NB4 (cell line): ENCODE data around the gene ZNF138.
"Not testable (repeated sequence)": the region's sequence is repeated elsewhere in the genome, so short reads cannot be mapped to it uniquely, and the experiment has no call there.

Experiments used
- DNase-seq: peaks from one replicate; pipeline ENCODE4 v3.0.0; 2010; ENCODE audit warnings: low read depth
- H3K4me3 ChIP-seq: one replicate; pipeline ENCODE4 v1.5.1; 2011; ENCODE audit warnings: mild to moderate bottlenecking, low read depth, low read length, moderate library complexity
- MYC ChIP-seq: IDR thresholded peaks from 2 replicates; pipeline ENCODE4 v1.6.1; 2011; ENCODE audit warnings: low read depth, low read length
- POLR2A ChIP-seq: IDR thresholded peaks from 2 replicates; pipeline ENCODE4 v1.6.1; 2011; ENCODE audit warnings: mild to moderate bottlenecking; ENCODE audit not compliant: insufficient read length; ENCODE audit errors: extremely low read depth
- TF ChIP-seq, protein P1 (sequence below): IDR thresholded peaks from 2 replicates; pipeline ENCODE4 v1.6.1; 2011; ENCODE audit warnings: low read depth, low read length
- TF ChIP-seq, protein P2 (sequence below): IDR thresholded peaks from one replicate; pipeline ENCODE4 v1.5.1; 2012; ENCODE audit warnings: low read depth, low read length

Gene ZNF138

DNA sequence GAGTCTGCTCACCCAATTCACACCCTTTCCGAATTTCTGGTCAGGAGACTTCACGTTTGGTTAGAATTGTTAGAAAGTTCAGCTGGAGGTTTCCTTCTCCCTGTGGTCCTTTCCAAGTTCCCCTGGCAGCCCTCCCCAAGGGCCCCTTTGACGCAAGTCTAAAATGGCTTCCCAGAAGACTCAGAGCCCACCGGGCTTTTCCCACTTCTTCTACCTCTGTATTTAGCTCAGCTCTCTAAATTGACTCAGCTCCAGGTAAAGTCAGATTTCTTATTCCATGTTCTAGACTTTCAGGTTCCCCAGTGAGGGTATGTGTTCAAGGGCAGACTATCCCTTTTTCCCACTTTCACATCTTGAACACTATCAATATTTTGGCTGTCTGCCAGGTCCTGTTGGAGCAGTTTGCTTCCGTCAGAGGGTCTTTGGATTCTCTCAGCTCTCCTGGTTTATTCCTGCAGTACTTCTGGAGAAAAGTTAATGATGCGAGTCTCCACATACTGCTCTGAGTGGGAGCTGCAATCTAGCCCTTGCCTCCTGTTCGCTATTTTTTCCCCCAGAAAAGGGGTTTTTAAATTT lies 55.8 kb downstream of the ZNF138 start:
- no peak for DNase-seq
- H3K4me3 ChIP-seq: peak overlapping the region; percentile 33
- no peak for TF ChIP-seq POLR2A
- TF ChIP-seq, protein P1, sequence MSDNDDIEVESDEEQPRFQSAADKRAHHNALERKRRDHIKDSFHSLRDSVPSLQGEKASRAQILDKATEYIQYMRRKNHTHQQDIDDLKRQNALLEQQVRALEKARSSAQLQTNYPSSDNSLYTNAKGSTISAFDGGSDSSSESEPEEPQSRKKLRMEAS: no peak

DNA sequence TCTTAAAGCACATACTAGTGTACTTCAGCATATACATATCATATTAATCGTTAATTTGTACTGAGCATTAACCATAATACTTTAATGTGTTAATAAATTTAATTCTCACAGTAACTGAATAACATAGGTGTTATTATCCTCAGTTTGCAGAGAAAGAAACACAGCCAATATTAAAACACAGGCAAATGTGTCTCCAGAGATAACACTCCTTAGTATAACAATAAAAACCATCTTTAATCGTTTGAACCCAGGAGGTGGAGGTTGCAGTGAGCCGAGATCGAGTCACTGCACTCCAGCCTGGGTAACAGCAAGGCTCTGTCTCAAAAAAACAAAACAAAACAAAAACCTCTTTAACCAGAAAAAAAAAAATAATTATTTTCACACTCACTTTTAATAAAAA lies 59.5 kb downstream of the ZNF138 start:
- TF ChIP-seq, protein P1: no peak
- TF ChIP-seq, protein P2, sequence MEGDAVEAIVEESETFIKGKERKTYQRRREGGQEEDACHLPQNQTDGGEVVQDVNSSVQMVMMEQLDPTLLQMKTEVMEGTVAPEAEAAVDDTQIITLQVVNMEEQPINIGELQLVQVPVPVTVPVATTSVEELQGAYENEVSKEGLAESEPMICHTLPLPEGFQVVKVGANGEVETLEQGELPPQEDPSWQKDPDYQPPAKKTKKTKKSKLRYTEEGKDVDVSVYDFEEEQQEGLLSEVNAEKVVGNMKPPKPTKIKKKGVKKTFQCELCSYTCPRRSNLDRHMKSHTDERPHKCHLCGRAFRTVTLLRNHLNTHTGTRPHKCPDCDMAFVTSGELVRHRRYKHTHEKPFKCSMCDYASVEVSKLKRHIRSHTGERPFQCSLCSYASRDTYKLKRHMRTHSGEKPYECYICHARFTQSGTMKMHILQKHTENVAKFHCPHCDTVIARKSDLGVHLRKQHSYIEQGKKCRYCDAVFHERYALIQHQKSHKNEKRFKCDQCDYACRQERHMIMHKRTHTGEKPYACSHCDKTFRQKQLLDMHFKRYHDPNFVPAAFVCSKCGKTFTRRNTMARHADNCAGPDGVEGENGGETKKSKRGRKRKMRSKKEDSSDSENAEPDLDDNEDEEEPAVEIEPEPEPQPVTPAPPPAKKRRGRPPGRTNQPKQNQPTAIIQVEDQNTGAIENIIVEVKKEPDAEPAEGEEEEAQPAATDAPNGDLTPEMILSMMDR: no peak
- no peak for TF ChIP-seq MYC
- TF ChIP-seq POLR2A: no peak
- no peak for DNase-seq

DNA sequence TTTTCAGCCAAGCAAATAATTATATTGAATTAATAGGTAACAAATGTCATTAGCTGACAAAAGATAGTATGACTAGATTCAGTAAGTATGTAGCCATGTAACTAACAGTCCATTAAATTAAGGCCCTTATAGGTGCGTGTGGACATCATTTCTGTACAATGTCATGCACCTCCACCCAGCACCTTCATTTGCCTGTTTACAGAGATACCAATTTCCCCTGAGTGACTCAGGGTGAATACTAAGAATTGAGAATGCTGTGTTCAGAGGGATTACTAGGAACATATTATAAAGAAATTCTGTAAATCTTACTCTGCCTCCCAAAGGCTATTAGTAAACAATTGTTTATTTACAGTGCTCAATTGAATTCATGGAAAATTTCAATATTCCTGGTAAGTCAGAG lies 60.7 kb downstream of the ZNF138 start:
- TF ChIP-seq, protein P2: no peak
- TF ChIP-seq, protein P1: no peak
- TF ChIP-seq MYC (no peak), POLR2A (no peak)
- H3K4me3 ChIP-seq: no peak overlapping the region
- DNase-seq: no peak

More for the DNA sequence above, 59.5 kb downstream of the ZNF138 start:
- no peak overlapping the region for H3K4me3 ChIP-seq

DNA sequence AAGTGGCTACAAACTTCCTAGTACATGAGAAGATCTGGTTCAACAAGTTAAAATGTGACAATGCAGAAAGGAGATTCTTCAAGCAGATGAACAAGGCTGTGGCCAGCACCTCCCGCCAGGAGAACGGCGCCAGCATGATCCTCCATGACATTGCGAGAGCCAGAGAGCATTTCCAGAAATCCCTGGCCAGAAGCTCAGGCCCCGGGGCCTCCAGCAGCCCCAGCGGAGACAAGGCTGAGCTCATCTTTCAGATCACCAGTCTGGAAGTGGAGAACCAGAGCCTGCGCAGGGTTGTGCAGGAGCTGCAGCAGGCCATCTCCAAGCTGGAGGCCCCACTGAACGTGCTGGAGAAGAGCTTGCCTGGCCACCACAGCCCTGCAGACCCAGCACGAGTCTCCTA lies 68.8 kb downstream of the ZNF138 start:
- DNase-seq: no peak
- no peak for TF ChIP-seq POLR2A
- TF ChIP-seq MYC: no peak
- TF ChIP-seq, protein P2: no peak
- H3K4me3 ChIP-seq: no peak overlapping the region

DNA sequence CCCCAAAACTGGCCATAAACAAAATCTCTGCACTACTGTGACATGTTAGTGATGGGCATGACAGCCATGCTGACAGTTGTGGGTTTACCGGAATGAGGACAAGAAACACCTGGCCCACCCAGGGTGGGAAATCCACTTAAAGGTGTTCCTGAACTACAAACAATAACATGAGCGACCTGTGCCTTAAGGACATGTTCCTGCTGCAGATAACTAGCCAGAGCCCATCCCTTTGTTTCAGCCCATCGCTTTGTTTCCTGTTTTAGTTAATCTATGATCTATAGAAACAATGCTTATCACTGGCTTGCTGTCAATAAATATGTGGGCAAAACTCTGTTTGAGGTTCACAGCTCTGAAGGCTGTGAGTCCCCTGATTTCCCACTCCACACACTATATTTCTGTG lies 69.3 kb downstream of the ZNF138 start:
- not testable (repeated sequence) for DNase-seq, H3K4me3 ChIP-seq

DNA sequence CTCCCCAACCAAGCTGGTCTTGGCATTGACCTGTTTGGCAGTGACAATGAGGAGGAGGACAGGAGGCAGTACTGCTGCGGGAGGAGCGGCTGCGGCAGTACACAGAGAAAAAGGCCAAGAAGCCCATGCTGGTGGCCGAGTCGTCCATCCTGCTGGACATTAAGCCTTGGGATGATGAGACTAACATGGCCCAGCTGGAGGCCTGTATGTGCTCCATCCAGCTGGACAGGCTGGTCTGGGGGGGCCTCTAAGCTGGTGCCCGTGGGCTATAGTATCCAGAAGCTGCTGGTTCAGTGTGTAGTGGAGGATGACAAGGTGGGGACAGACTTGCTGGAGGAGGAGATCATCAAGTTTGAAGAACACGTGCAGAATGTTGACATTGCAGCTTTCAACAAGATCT lies 69.7 kb downstream of the ZNF138 start:
- TF ChIP-seq, protein P2: no peak
- TF ChIP-seq MYC (no peak), POLR2A (no peak)
- TF ChIP-seq, protein P1: no peak
- no peak overlapping the region for H3K4me3 ChIP-seq
- no peak for DNase-seq

DNA sequence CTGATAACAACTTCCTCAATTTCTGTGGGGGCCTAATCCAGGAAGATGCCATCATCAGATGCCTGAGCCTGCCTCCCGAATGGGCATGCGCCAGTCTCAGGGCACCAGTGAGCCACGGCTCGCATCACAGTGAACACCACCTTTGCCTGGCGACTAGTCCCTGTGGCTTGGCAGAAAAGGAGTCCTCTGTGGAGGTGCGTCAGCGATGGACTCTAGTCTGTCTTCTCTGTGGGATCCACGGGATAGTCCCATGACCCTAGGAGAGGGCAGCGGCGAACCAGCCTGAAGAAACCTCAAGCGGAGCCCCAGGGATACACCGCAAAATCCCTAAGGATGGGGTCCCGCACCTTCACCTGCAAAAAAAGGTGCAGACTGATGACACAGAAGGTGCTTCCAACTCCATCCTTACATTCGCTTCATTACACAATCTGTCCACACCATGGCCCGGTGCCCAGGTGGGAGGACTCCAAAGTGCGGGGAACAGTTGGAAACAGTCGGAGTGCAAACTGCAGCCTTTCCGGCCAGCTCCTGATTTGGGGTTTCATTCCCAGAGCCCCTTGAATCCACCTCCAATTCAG lies 73.7 kb downstream of the ZNF138 start:
- no peak overlapping the region for H3K4me3 ChIP-seq
- TF ChIP-seq MYC (no peak), POLR2A (no peak)
- TF ChIP-seq, protein P1: no peak
- TF ChIP-seq, protein P2: no peak
- no peak for DNase-seq
